Natural killer cell (primary cell): Measurements from ENCODE around the gene PDE9A. TPM values are rescaled to one million over a fixed set of nuclear protein-coding genes. Genes with fewer than 3 reads are reported as not detected.

Source experiments
- ATAC-seq, 3 donors: fragments of 150-1000 bp in 2 of 3; fragments of 200-7000 bp in 1 of 3; cut with Tn5 transposase; 1 replicate in 1 of 3; 2 replicates in 2 of 3; pipeline ENCODE4 v1.10.0; 2021; ENCODE audit warnings: mild to moderate bottlenecking in 2 of 3, moderate library complexity in 2 of 3
- DNase-seq, 2 donors: peaks; one replicate each; pipeline versions ENCODE4 v3.0.0 to v3.0.0-alpha.2; 2013 to 2021; ENCODE audit warnings: mixed read lengths in 1 of 2
- H3K27ac ChIP-seq: one replicate; pipeline ENCODE4 v1.5.1; 2013; ENCODE audit warnings: mild to moderate bottlenecking, low read length
- H3K27me3 ChIP-seq: one replicate; pipeline ENCODE4 v1.6.1; 2013; ENCODE audit warnings: low read length; ENCODE audit not compliant: control insufficient read depth, insufficient read depth
- H3K36me3 ChIP-seq: one replicate; pipeline ENCODE4 v1.6.1; 2013; ENCODE audit warnings: low read length; ENCODE audit not compliant: control insufficient read depth, insufficient read depth
- H3K4me1 ChIP-seq: one replicate; pipeline ENCODE4 v1.6.1; 2013; ENCODE audit warnings: low read length; ENCODE audit not compliant: control insufficient read depth, insufficient read depth
- H3K4me3 ChIP-seq: one replicate; pipeline ENCODE4 v1.5.1; 2013; ENCODE audit warnings: low read length
- H3K9me3 ChIP-seq: one replicate; pipeline ENCODE4 v1.6.1; 2013; ENCODE audit warnings: low read length; ENCODE audit not compliant: control insufficient read depth, insufficient read depth
- H3K27ac Mint-ChIP-seq, 2 donors: one replicate each; pipeline ENCODE4 v1.8.0; 2022; ENCODE audit warnings: mild to moderate bottlenecking in 2 of 2, mixed read lengths in 2 of 2, moderate library complexity in 1 of 2
- H3K27me3 Mint-ChIP-seq, 2 donors: one replicate each; pipeline ENCODE4 v1.8.0; 2022; ENCODE audit warnings: low read depth in 2 of 2, mixed read lengths in 2 of 2
- H3K36me3 Mint-ChIP-seq: one replicate; pipeline ENCODE4 v1.8.0; 2022; ENCODE audit warnings: mixed read lengths
- H3K4me1 Mint-ChIP-seq, 2 donors: one replicate each; pipeline ENCODE4 v1.8.0; 2022; ENCODE audit warnings: mixed read lengths in 2 of 2
- H3K4me3 Mint-ChIP-seq: one replicate; pipeline ENCODE4 v1.8.0; 2022; ENCODE audit warnings: mild to moderate bottlenecking, moderate library complexity, mixed read lengths
- H3K9me3 Mint-ChIP-seq, 2 donors: one replicate each; pipeline ENCODE4 v1.8.0; 2022; ENCODE audit warnings: mixed read lengths in 2 of 2
- WGBS: methylation state at CpG from one replicate; pipeline ENCODE4 v1.1.7; 2013; ENCODE audit warnings: missing lambda C conversion rate; ENCODE audit not compliant: insufficient coverage; 5-methylcytosine and 5-hydroxymethylcytosine counted together
- intact Hi-C: fragments of 100-400 bp; cut with micrococcal nuclease; formaldehyde crosslinking; loops from one replicate; pipeline ENCODE4 v1.14.2; 2022
- total RNA-seq, 4 donors: library from RNA; stranded (reverse); fragments of 120-200 nt in 1 of 4; gene quantifications; one replicate each; pipeline versions ENCODE4 v1.2.3 to v1.2.4, GENCODE V29; 2013 to 2022
- TF ChIP-seq, protein P1 (sequence below): fragments of 200-600 bp; IDR thresholded peaks from one replicate; pipeline ENCODE4 v1.8.0; 2022; ENCODE audit warnings: antibody characterized with exemption

The PDE9A gene
- total RNA-seq, 3 donors from 2014 or later (not counting 1 experiment from before 2014, with no cell fraction given) = 1.0 to 4.1 (median 1.2) TPM

DNA sequence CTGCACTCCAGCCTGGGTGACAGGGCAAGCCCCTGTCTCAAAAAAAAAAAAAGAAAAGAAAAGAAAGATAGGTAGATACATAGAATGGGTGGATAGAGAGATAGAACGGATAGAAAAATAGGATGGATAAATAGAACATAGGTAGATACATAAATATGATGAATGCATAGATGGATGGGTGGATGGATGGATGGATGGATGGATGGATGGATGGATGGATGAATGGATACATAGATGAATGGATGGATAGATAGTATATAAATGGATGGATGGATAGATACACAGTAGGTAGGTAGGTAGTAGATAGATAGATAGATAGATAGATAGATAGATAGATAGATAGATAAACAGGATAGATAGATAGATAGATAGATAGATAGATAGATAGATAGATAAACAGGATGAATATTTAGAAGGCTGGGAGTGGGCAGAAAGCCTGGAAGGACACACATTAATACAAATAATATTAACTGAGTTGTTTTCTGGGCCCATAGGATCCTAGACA is 87.0 kb downstream of the PDE9A start:
- ATAC-seq (no peak), DNase-seq (no peak)
- TF ChIP-seq, protein P1, sequence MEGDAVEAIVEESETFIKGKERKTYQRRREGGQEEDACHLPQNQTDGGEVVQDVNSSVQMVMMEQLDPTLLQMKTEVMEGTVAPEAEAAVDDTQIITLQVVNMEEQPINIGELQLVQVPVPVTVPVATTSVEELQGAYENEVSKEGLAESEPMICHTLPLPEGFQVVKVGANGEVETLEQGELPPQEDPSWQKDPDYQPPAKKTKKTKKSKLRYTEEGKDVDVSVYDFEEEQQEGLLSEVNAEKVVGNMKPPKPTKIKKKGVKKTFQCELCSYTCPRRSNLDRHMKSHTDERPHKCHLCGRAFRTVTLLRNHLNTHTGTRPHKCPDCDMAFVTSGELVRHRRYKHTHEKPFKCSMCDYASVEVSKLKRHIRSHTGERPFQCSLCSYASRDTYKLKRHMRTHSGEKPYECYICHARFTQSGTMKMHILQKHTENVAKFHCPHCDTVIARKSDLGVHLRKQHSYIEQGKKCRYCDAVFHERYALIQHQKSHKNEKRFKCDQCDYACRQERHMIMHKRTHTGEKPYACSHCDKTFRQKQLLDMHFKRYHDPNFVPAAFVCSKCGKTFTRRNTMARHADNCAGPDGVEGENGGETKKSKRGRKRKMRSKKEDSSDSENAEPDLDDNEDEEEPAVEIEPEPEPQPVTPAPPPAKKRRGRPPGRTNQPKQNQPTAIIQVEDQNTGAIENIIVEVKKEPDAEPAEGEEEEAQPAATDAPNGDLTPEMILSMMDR = no peak
- H3K27ac ChIP-seq = no peak overlapping the region
- no peaks in the 10 kb centered on the region for H3K9me3 ChIP-seq
- no peak overlapping the region for H3K4me3 ChIP-seq
- peaks cover 0 to 22% of the 10 kb centered on the region in 2 donors for H3K4me1 Mint-ChIP-seq
- no peaks in the 10 kb centered on the region for H3K9me3 Mint-ChIP-seq
- H3K4me1 ChIP-seq = peaks cover 10% of the 10 kb centered on the region
- H3K36me3 ChIP-seq = no peaks in the 10 kb centered on the region
- no peak overlapping the region for H3K27ac Mint-ChIP-seq
- H3K27me3 ChIP-seq = no peaks in the 10 kb centered on the region
- H3K27me3 Mint-ChIP-seq = no peaks in the 10 kb centered on the region
- no peak overlapping the region for H3K4me3 Mint-ChIP-seq
- WGBS = 100% methylated on average over 1 of the region's 1 CpG
- intact Hi-C loops = no loop called here
- no peaks in the 10 kb centered on the region for H3K36me3 Mint-ChIP-seq

DNA sequence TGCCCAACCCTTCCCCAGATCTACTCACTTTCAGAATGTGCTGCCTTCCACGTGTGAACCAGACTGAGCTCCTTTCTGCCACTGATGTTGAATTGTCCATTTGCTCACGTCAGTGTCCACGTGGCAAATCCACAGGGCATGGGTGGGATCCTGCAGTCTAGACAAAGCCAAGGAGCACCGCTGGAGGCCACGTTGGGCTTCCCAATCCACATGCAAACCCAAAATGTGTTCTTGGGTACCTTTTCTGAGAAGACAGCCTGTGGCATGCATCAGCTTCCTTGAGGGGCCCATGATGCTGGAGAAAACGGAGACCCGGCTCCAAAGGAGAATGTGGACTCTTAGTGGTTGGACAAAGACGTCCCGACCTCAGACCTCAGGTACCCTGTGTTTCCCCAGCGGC is 87.6 kb downstream of the PDE9A start:
- WGBS = 90% methylated on average over 10 of the region's 10 CpGs
- H3K36me3 Mint-ChIP-seq = no peaks in the 10 kb centered on the region
- ATAC-seq = no peak

DNA sequence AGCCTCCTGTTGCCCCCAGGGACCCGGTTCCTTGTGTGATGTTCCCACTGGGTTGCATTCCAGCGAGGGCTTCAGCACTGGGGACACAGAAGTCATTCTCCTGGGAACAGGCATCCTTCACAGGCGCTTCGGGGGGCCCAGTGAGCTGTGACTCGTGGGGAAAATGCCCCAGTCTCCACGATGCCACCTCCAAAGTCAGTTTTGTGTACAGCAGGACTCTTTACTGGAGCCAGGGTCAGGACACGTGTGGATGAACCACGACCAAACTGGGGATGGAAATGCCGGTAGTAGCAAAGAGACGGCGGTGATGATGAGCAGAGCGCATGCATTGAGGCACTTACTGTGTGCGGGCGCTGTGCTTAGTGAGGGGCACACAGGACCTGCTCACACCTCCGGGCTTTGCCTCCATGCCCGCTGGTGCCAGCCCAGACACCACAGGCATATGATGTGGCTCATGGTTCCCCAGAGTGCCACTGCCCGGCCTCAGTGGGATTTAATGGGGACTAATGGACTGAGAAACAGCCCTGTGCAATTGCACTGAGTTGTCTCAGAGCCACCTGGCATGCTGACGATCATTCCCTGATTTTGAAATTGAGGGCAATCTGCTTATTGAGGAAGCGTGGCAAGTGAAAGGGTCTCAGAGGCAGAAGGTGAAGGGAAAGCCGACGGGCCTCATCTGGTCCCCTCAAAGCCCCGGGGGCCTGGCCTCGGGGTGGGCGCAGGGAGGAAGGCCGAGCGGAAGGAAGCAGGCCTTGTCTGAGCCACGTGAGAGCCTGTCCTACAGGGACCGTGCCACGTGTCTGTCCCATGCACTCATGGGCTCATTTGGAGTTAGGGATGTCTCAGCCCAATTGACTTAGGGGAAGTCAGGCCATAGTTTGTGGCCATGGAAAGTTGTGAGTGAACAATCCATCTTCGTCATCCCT is 91.4 kb downstream of the PDE9A start:
- no peak overlapping the region for H3K4me3 Mint-ChIP-seq
- Histone ChIP-seq H3K9me3 (no peaks in the 10 kb centered on the region), H3K27me3 (no peaks in the 10 kb centered on the region), H3K27ac (no peak overlapping the region), H3K36me3 (no peaks in the 10 kb centered on the region), H3K4me3 (no peak overlapping the region), H3K4me1 (peaks cover 27% of the 10 kb centered on the region)
- 83% methylated on average over 30 of the region's 30 CpGs for WGBS
- DNase-seq = no peak
- TF ChIP-seq, protein P1 = no peak
- no peak for ATAC-seq
- no peaks in the 10 kb centered on the region for H3K36me3 Mint-ChIP-seq
- intact Hi-C loops = loop anchor here (5.0 kb wide), 2 partner anchors 38 to 62 kb away; no protein-coding TSS in a partner anchor
- H3K4me1 Mint-ChIP-seq = peaks cover 14 to 19% of the 10 kb centered on the region in 2 donors
- H3K27me3 Mint-ChIP-seq = no peaks in the 10 kb centered on the region
- H3K9me3 Mint-ChIP-seq = no peaks in the 10 kb centered on the region
- H3K27ac Mint-ChIP-seq = no peak overlapping the region

More for the DNA sequence above, 87.6 kb downstream of the PDE9A start:
- no peaks in the 10 kb centered on the region for H3K36me3 ChIP-seq
- Mint-ChIP-seq H3K27me3 (no peaks in the 10 kb centered on the region), H3K27ac (no peak overlapping the region), H3K4me3 (no peak overlapping the region), H3K9me3 (no peaks in the 10 kb centered on the region), H3K4me1 (peaks cover 0 to 22% of the 10 kb centered on the region in 2 donors)
- H3K27me3 ChIP-seq = no peaks in the 10 kb centered on the region
- H3K4me3 ChIP-seq = no peak overlapping the region
- peaks cover 16% of the 10 kb centered on the region for H3K4me1 ChIP-seq
- no peak overlapping the region for H3K27ac ChIP-seq
- DNase-seq = no peak
- intact Hi-C loops = no loop called here
- H3K9me3 ChIP-seq = no peaks in the 10 kb centered on the region
- TF ChIP-seq, protein P1 = no peak
